Uterus (tissue), 4 donors: ENCODE measurements around the gene DCDC2. TPM values are rescaled to one million over a fixed set of nuclear protein-coding genes. Genes with fewer than 3 reads are reported as not detected.
"Not testable (repeated sequence)": the region's sequence is repeated elsewhere in the genome, so short reads cannot be mapped to it uniquely, and the experiment has no call there.

Experiments
- DNase-seq, 2 donors: peaks; one replicate each; pipeline ENCODE4 v3.0.0-alpha.2; 2019 to 2020
- H3K27ac ChIP-seq, 2 donors: fragments of 200-600 bp; sonication (generic); 1 replicate in 1 of 2; 2 replicates in 1 of 2; pipeline ENCODE4 v1.5.1; 2016 to 2018
- H3K27me3 ChIP-seq, 2 donors: fragments of 200-600 bp; sonication (generic); one replicate each; pipeline ENCODE4 v1.5.1; 2018 to 2019; ENCODE audit warnings: control low read depth in 1 of 2
- H3K36me3 ChIP-seq, 2 donors: fragments of 200-600 bp; sonication (generic); one replicate each; pipeline ENCODE4 v1.5.1; 2019; ENCODE audit warnings: control low read depth in 1 of 2
- H3K4me1 ChIP-seq, 2 donors: fragments of 200-600 bp; sonication (generic); one replicate each; pipeline ENCODE4 v1.5.1; 2018 to 2019; ENCODE audit warnings: control low read depth in 1 of 2
- H3K4me3 ChIP-seq, 2 donors: fragments of 200-600 bp; sonication (generic); 1 replicate in 1 of 2; 2 replicates in 1 of 2; pipeline ENCODE4 v1.5.1; 2018 to 2019; ENCODE audit warnings: mild to moderate bottlenecking in 1 of 2
- H3K9me3 ChIP-seq, 2 donors: fragments of 200-600 bp; sonication (generic); one replicate each; pipeline ENCODE4 v1.5.1; 2019; ENCODE audit warnings: control low read depth in 1 of 2
- CTCF ChIP-seq, 4 experiments: fragments of 200-600 bp in 2 of 4; fragments of 450-650 bp in 2 of 4; sonication (generic) in 2 of 4; IDR thresholded peaks; one replicate each; pipeline ENCODE4 v1.5.1; 2016 to 2019; ENCODE audit warnings: antibody characterized with exemption in 4 of 4, mild to moderate bottlenecking in 2 of 4, moderate library complexity in 1 of 4
- POLR2A ChIP-seq, 2 donors: fragments of 450-650 bp; IDR thresholded peaks; one replicate each; pipeline ENCODE4 v1.6.1; 2016; ENCODE audit warnings: antibody characterized with exemption in 2 of 2, mild to moderate bottlenecking in 1 of 2, moderate library complexity in 1 of 2
- intact Hi-C: fragments of 100-400 bp; cut with DNase I; formaldehyde crosslinking; loops from one replicate; pipeline ENCODE4 v1.15.1; 2023; ENCODE audit warnings: low total_unique reads
- total RNA-seq, 4 donors: library from RNA; depleted of rRNA in 3 of 4; stranded (reverse); fragments of >200 nt in 3 of 4; gene quantifications; one replicate each; pipeline versions ENCODE4 v1.1.0 to v1.2.4, GENCODE V29; 2014 to 2023
- donor health status: DM: yes; HTN: yes; CAD: no.

Gene DCDC2
- total RNA-seq, 4 donors from 2014 or later, result 1.0 to 7.4 TPM; not detected in 2

- Histone ChIP-seq H3K9me3 (no peaks in the 10 kb centered on the region), H3K4me3 (no peak overlapping the region), H3K27me3 (no peaks in the 10 kb centered on the region), H3K36me3 (no peaks in the 10 kb centered on the region), H3K27ac (no peak overlapping the region), H3K4me1 (no peaks in the 10 kb centered on the region)
- no peak for DNase-seq
- TF ChIP-seq CTCF (IDR thresholded peaks at IDR 0.05) (no peak), POLR2A (IDR thresholded peaks at IDR 0.05) (no peak)
- intact Hi-C loops, result no loop called here
These were observed 119.2 kb downstream of the DCDC2 start for GRCh38 chr6:24238700-24239099.

- H3K27ac ChIP-seq, H3K36me3 ChIP-seq, intact Hi-C loops, H3K4me3 ChIP-seq, DNase-seq, H3K4me1 ChIP-seq, H3K9me3 ChIP-seq, H3K27me3 ChIP-seq: not testable (repeated sequence)
These were observed 121.1 kb downstream of the DCDC2 start for GRCh38 chr6:24236779-24237178.

DNA sequence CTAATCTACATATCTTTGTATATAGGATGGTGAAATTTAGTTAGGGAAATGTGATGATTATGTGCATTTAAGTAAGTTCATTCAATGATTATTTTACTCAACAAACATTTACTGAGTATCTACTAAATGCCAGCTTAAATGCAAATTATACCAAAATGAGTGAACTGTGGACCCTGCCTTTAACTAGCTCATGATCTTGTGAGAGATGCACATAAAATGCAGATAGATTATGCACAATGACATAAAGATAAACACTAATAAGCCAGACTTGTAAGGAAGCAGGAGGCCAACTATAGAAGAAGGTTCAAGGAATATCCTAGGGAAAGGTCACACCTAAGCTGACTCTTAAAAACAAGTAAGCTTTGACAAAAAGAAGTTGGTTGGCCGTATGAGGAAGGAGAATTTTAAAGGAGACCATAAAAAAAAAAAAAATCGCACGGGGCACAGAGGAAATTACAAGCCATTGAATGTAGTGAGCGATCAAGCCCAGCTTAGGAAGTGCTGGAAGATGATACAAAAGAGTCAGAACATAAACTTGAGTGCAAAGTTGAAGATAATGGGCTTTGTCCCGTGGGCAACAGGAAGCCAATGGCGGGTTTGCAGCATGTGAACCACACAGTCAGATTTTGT lies 123.9 kb downstream of the DCDC2 start:
- H3K27me3 ChIP-seq, result no peaks in the 10 kb centered on the region
- H3K36me3 ChIP-seq, result no peaks in the 10 kb centered on the region
- no peaks in the 10 kb centered on the region for H3K9me3 ChIP-seq
- no peaks in the 10 kb centered on the region for H3K4me1 ChIP-seq
- TF ChIP-seq POLR2A (IDR thresholded peaks at IDR 0.05) (no peak), CTCF (IDR thresholded peaks at IDR 0.05) (no peak)
- intact Hi-C loops, result no loop called here
- no peak overlapping the region for H3K4me3 ChIP-seq
- DNase-seq, result no peak
- no peak overlapping the region for H3K27ac ChIP-seq

DNA sequence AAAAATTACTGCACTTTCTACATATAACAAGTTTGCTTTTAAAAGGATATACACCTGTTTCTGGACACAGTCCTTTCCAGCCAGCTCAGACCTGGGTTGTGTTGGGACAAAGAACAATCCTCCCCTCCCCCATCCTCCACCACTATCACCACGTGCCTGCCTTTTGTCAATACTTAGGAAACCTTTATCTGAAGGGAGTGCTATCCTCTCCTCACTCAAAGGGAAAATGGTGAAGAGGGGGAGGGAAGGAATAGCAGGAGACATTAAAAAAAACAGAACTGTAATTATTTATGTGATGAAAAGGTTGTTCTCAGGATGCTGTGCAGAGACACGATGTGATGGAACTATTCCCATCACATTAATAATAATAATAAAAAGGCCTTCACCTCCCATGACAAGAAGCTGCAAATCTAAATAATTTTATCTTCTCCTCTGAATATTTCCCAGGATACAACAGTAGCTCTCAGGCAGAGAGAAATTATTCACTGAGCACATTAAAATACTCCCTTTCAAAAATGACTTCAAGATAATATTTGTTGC lies 126.4 kb downstream of the DCDC2 start:
- no peaks in the 10 kb centered on the region for H3K36me3 ChIP-seq
- intact Hi-C loops, result no loop called here
- TF ChIP-seq POLR2A (IDR thresholded peaks at IDR 0.05), result no peak
- no peaks in the 10 kb centered on the region for H3K27me3 ChIP-seq
- no peaks in the 10 kb centered on the region for H3K4me1 ChIP-seq
- H3K4me3 ChIP-seq, result no peak overlapping the region
- no peak overlapping the region for H3K27ac ChIP-seq
- no peak for DNase-seq
- H3K9me3 ChIP-seq, result no peaks in the 10 kb centered on the region

DNA sequence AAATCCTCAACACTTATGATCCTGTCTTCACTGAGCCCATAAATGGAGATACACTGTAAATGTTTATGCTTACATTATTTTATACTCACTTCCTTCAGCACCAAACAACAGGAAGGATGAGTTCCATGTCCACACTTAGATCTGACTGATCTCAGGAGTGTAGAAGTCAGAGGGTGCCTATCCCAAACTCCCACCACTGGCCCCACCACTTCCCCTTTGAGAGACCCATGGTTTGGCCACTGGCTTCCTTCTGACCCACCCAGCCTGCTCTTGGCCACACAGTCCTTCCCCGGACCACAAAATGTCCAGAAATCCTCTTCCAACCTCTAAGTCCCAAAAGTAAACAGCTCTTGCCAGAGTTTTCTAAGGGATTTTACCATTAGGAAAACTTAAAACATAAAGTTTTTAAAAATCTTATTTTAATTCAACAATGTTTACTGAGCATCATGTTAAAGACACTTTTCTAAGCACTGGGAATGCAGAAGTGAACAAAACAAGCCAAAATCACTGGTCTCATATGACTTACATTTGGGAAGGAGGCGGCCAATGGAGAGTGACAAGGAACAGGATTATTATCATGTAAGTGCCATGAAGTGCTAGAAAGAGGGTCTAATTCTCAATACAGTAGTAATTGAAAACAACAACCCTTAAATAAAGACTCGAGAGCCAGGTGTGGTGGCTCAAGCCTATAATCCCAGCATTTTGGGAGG lies 128.0 kb downstream of the DCDC2 start:
- no peak overlapping the region for H3K27ac ChIP-seq
- intact Hi-C loops, result no loop called here

More for the DNA sequence above, 128.0 kb downstream of the DCDC2 start:
- no peaks in the 10 kb centered on the region for H3K36me3 ChIP-seq
- no peak overlapping the region for H3K4me3 ChIP-seq
- no peak for DNase-seq
- TF ChIP-seq POLR2A (IDR thresholded peaks at IDR 0.05) (no peak), CTCF (IDR thresholded peaks at IDR 0.05) (no peak)
- H3K9me3 ChIP-seq, result no peaks in the 10 kb centered on the region
- H3K4me1 ChIP-seq, result no peaks in the 10 kb centered on the region
- no peaks in the 10 kb centered on the region for H3K27me3 ChIP-seq
